IPS-20b (cell line): ENCODE data around the gene NUAK1.

Experiments
- H3K27ac ChIP-seq: one replicate; pipeline ENCODE4 v1.5.1; 2013; ENCODE audit warnings: low read length
- H3K27me3 ChIP-seq: 2 replicates; pipeline ENCODE4 v1.6.1; 2013; ENCODE audit warnings: mild to moderate bottlenecking, low read length, inconsistent platforms; ENCODE audit not compliant: insufficient read depth
- H3K36me3 ChIP-seq: 2 replicates; pipeline ENCODE4 v1.6.1; 2013; ENCODE audit warnings: low read depth, mild to moderate bottlenecking, inconsistent platforms, low read length, moderate library complexity; ENCODE audit not compliant: insufficient read depth
- H3K4me1 ChIP-seq: 2 replicates; pipeline ENCODE4 v1.6.1; 2013; ENCODE audit warnings: mild to moderate bottlenecking, control low read depth, inconsistent platforms, low read length, moderate library complexity; ENCODE audit not compliant: insufficient read depth
- H3K4me3 ChIP-seq: 2 replicates; pipeline ENCODE4 v1.5.1; 2013; ENCODE audit warnings: mild to moderate bottlenecking, low read length, inconsistent platforms
- H3K9ac ChIP-seq: 2 replicates; pipeline ENCODE4 v1.6.1; 2013; ENCODE audit warnings: low read depth, mild to moderate bottlenecking, inconsistent platforms, low read length, moderate library complexity
- H3K9me3 ChIP-seq: 2 replicates; pipeline ENCODE4 v1.6.1; 2013; ENCODE audit warnings: mild to moderate bottlenecking, low read depth, low read length, inconsistent platforms; ENCODE audit not compliant: insufficient read depth

Gene NUAK1

DNA sequence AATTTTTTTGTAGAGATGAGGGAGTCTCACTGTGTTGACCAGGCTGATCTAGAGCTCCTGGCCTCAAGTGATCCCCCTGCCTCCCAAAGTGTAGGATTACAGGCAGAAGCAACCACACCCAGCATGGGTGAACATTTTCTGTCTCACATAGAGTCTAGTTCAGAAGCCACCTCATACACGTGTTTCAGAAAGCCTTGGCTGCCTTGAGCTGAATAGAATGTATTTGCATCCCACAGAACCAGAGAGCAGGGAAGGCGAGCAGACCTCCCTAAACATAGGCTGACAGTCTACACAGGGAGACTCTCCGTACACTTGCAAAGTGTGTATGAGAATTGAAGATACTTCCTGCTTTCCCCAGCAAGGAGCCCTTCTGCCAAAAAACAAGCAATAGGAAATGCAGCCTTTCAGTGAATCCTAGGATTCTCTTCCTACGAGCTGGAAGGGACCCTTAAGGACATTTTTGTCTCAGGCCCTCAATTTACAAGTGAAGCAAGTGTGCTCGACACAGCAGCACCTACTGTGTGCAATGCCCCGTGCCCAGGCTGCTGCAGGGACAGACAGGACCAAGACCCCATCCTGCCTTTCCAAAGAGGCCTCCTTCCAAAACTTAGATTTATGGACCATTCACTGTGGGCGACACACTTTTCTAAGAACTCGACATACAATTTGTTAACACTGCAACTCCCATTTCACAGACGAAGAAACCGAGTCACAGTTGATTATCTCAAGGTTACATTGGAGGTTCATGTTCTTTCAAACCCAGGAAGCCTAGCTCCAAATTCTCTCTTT is 11.2 kb downstream of the NUAK1 start:
- no peak overlapping the region for H3K4me3 ChIP-seq
- no peaks in the 10 kb centered on the region for H3K9me3 ChIP-seq
- no peaks in the 10 kb centered on the region for H3K27me3 ChIP-seq
- no peak overlapping the region for H3K27ac ChIP-seq
- H3K36me3 ChIP-seq, result no peaks in the 10 kb centered on the region
- no peak overlapping the region for H3K9ac ChIP-seq
- H3K4me1 ChIP-seq, result peaks cover 45% of the 10 kb centered on the region

DNA sequence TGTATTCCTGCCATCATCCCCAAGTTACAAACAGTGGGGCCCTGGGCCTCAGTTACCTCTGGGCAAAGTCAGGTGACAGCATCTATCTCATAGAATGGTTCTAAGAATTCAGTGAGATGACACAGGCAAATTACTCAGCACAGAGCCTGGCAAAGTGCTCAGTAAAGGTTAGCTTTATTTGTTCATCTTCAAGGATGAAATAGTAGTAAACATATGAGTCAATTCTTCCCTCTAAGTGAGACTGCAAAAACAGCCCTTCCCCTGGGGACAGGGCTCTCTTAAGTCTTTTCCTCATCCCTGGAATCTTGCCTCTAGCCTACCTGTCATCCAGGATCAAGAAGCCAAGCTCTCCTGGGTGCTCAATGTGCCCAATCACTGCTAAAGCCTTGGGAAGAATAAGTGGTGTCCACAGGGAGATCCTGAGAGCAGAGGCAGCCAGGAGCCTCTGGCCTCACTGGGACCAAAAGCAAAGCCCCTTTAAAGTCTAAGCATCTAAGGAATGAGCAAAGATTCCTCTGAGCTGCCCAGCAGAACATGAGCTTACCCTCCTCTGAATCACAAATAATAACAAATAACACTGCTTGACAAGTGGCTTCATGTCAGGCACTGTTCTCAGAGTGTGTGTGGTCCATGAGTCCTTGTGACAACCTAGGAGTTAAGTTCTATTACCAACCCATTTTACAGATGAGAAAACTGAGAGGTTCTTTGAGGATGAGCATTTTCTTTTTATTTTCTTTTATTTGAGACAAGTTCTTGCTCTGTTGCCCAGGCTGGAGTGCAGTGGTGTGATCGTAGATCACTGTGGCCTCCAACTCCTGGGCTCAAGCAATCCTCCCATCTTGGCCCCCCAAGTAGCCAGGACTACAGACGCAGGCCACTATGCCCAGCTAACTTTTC is 12.1 kb downstream of the NUAK1 start:
- Histone ChIP-seq H3K36me3 (no peaks in the 10 kb centered on the region), H3K4me3 (no peak overlapping the region), H3K9ac (no peak overlapping the region), H3K9me3 (no peaks in the 10 kb centered on the region), H3K27me3 (no peaks in the 10 kb centered on the region), H3K27ac (no peak overlapping the region), H3K4me1 (peaks cover 37% of the 10 kb centered on the region)

DNA sequence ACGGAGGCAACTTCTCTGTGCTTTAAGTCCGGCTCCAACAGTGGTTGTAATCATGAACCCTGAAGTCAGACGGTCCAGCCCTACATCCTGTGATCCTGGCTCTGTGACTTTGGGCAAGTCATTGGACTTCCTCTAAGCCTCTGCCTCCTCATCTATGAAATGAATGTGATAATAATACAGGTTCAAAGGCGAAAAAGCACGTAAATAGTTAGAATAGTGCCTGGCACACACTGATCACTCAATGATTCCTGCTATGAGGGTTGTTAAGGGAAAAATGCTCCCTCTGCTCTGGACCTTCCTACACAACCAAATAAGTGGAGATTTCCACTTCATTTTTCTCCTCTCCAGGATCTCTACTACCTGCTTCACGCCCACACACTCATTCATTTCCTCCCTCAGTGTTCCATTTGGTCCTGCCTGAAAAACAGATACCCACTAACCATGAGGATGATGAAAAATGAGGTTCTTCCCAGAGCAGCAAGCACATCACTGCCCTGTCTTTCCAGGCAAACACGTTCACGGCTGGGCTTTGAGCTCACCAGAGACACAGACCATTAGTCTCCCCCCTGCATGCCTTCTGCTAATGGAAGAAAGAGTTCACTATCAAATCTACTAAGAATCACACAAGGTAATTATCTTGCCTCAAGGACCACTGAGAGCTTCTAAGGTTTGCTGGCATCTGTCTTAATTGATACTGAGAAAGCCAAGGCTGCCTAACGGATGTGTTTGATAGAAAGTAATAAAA is 13.2 kb downstream of the NUAK1 start:
- Histone ChIP-seq H3K4me1 (peaks cover 28% of the 10 kb centered on the region), H3K27ac (no peak overlapping the region), H3K9ac (no peak overlapping the region), H3K4me3 (no peak overlapping the region), H3K27me3 (no peaks in the 10 kb centered on the region), H3K36me3 (no peaks in the 10 kb centered on the region), H3K9me3 (no peaks in the 10 kb centered on the region)

DNA sequence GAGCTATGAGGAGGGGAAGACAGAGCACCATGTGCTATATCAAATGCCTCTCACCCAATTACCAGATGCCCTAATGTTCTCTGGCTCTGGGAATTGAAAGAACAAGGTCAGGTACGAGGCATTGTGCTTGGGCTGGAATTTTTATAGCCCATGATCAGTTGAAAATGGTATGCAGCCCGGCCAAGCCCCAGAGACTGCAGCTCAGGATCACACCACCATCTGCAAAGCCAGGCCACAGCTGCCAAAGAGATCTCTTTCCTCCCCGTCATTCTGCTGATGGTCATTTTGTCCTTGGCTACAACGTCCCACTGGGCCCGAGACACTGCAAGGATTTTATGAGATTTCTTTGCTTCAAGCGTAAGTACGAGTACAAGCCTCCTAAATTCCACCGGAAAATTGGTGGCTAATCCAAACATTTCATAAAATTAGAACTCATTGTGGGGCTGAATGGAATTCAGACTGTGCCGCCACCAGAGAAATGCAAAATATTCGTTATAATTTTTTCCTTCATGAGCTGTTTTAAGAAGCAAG is 15.1 kb downstream of the NUAK1 start:
- Histone ChIP-seq H3K9ac (peak overlapping the region; percentile 34), H3K27me3 (no peaks in the 10 kb centered on the region), H3K36me3 (no peaks in the 10 kb centered on the region), H3K4me3 (no peak overlapping the region), H3K9me3 (no peaks in the 10 kb centered on the region), H3K27ac (no peak overlapping the region), H3K4me1 (peaks cover 33% of the 10 kb centered on the region)

DNA sequence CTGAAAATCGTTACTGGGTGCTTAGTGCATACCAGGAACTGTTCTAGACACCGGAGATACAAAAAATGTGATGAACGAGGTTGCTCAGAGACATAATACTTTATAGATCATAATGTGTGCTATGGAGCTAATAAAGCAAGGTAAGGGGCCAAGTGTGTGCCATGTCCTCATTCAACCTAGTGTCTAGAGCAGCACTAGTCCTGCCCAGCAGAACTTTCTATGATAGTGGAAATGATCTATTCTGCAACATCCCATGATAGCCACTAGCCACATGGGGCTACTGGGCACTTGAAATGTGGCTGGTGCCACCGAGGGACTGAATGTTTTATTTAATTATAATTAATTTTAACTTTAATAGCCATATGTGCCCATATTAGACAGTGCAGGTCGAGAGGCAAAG is 15.6 kb downstream of the NUAK1 start:
- no peaks in the 10 kb centered on the region for H3K9me3 ChIP-seq
- H3K27ac ChIP-seq, result no peak overlapping the region
- peaks cover 34% of the 10 kb centered on the region for H3K4me1 ChIP-seq
- no peaks in the 10 kb centered on the region for H3K36me3 ChIP-seq
- no peak overlapping the region for H3K9ac ChIP-seq
- no peak overlapping the region for H3K4me3 ChIP-seq
- H3K27me3 ChIP-seq, result no peaks in the 10 kb centered on the region

DNA sequence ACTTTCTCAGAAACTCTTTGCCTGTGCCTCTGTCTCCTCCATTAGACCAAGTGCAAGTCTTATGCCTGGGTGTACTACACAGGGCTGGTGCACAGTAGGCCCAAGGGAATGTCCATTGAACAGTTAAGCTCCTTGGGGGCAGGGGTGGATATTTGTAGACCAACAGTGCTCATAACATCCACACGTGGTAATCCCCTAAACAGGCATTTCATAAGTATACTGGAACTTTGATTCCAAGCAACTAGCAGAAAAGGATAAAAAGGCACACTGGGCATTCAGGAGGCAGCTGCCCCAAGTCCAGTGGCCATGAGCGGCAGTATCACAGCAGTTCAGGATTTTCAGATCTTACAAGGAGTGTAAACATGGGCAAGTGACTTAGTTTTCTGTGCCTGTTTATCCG is 16.8 kb downstream of the NUAK1 start:
- Histone ChIP-seq H3K27me3 (no peaks in the 10 kb centered on the region), H3K36me3 (no peaks in the 10 kb centered on the region), H3K4me3 (no peak overlapping the region), H3K27ac (no peak overlapping the region), H3K9me3 (no peaks in the 10 kb centered on the region), H3K9ac (no peak overlapping the region), H3K4me1 (peaks cover 32% of the 10 kb centered on the region)

DNA sequence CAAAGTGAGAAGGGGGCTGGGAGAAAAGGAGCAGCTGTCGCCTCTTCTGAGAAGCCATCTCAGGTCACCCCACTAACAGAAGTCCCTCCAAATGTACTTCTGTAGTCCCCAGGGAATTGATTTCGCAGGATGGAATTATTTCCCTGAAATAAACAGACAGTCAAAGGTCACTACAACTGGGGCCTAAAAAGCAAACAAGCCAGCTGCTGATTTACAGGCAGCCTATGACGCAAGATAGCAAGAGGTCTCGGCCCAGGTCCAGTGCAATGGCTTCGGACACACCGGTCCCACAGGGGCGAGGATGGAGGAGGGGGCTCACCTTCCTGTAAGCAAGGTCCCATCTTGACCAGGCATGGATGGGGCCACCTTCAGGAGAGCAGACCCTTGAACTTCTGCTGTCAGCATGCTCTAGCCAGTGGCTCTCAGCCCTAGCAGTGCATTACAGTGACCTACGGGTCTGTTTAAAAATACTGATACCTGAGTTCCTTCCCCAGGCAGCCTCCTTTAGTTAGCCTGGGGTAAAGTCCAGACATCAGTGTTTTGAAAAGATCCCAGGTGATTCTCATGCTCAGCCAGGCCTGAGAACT is 18.1 kb downstream of the NUAK1 start:
- Histone ChIP-seq H3K4me3 (no peak overlapping the region), H3K27me3 (no peaks in the 10 kb centered on the region), H3K9me3 (no peaks in the 10 kb centered on the region), H3K27ac (no peak overlapping the region), H3K9ac (no peak overlapping the region), H3K4me1 (peaks cover 33% of the 10 kb centered on the region), H3K36me3 (no peaks in the 10 kb centered on the region)

DNA sequence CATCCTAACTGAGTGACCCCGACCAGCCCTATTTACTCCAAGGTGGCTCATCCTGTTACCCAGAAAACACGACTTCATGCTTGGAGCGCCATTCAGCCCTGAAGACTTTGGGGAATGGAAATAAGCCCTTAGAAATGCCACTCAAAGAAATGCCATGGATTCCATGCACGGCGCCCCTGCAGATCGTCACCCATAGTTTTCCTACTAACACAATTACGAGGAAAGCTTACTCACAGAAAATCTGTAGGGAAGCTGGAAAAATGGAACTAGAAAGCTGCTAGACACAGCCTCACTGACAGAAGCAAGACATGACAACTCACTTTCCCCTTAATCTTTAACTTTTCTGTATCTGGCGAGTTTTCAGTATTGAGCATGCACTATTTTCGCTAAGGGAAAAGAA is 19.5 kb downstream of the NUAK1 start:
- H3K4me1 ChIP-seq, result peaks cover 39% of the 10 kb centered on the region

DNA sequence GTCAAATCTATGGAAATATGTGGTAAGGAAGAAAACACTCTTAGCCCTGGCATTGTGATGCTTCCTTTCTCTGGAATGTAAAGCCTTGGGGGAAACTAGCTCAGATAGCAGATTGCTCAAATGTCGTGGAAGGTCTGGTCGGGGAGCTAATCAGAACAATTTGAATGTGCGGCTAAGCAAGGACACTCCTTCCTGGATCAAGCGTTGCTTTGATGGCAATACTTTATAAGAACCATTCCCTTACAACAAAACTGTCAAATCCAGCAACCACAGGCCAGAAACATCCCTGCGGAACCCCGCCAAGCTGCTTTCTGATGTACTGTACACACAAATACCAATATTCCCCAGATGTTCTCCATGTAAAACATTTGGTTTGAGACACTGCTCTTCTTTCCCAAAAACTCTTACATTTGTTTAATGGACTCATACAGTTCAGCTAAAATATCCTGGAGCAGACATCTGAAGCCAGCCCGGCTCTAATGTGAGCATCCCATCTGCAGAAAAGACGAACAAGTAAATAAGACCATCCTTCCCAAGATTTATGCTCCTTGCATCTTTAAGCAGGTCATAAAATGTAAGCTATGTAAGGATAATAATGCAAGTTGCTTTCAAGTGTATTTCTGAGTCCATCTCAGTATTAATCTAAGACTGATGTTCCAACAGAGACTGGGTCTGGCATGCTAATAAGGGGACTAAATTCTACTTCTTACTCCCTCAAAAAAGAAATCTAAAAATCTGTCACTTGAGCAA is 20.2 kb downstream of the NUAK1 start:
- peaks cover 37% of the 10 kb centered on the region for H3K4me1 ChIP-seq
- H3K9me3 ChIP-seq, result no peaks in the 10 kb centered on the region
- H3K4me3 ChIP-seq, result no peak overlapping the region
- no peaks in the 10 kb centered on the region for H3K36me3 ChIP-seq
- no peak overlapping the region for H3K9ac ChIP-seq
- H3K27me3 ChIP-seq, result no peaks in the 10 kb centered on the region
- H3K27ac ChIP-seq, result no peak overlapping the region

More for the DNA sequence above, 19.5 kb downstream of the NUAK1 start:
- no peak overlapping the region for H3K9ac ChIP-seq
- no peak overlapping the region for H3K4me3 ChIP-seq
- H3K27ac ChIP-seq, result no peak overlapping the region
- no peaks in the 10 kb centered on the region for H3K9me3 ChIP-seq
- H3K27me3 ChIP-seq, result no peaks in the 10 kb centered on the region
- H3K36me3 ChIP-seq, result no peaks in the 10 kb centered on the region

DNA sequence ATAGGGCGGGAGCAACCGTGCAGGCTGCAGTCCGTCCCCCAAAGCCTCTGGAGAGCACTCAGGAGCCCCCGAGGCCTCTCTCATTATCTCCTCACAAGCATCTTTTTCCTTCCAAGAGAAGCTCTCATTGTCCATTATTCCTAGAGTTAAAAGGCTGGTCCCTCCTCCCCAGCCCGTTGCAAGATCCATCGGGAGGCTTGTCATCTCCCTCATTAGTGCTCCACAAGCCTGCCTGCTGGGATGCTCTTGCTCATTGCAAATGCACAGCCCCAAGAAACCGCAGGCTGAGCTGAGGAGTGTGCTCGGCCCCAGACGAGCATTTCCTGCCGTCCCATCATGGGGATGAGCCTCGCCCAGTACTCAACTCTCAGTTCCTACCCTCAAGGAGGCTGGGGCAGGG is 23.3 kb downstream of the NUAK1 start:
- H3K27ac ChIP-seq, result no peak overlapping the region
- H3K4me3 ChIP-seq, result no peak overlapping the region
- no peaks in the 10 kb centered on the region for H3K9me3 ChIP-seq
- no peaks in the 10 kb centered on the region for H3K36me3 ChIP-seq
- H3K27me3 ChIP-seq, result no peaks in the 10 kb centered on the region
- H3K4me1 ChIP-seq, result peaks cover 59% of the 10 kb centered on the region
- H3K9ac ChIP-seq, result no peak overlapping the region
